Thyroid gland (tissue), 4 donors: ENCODE measurements around the gene WNT3A.

Experiments used
- POLR2A ChIP-seq, 2 donors: fragments of 450-650 bp; IDR thresholded peaks; one replicate each; pipeline ENCODE4 v1.6.1; 2017; ENCODE audit warnings: antibody characterized with exemption in 2 of 2, mild to moderate bottlenecking in 2 of 2, moderate library complexity in 1 of 2
- TF ChIP-seq, protein P1 (sequence below), 6 experiments: fragments of 200-600 bp in 3 of 6; fragments of 450-650 bp in 3 of 6; sonication (generic) in 3 of 6; IDR thresholded peaks; one replicate each; pipeline ENCODE4 v1.5.1; 2016 to 2019; ENCODE audit warnings: antibody characterized with exemption in 6 of 6, mild to moderate bottlenecking in 2 of 6, inconsistent platforms in 1 of 6, moderate library complexity in 1 of 6

DNA sequence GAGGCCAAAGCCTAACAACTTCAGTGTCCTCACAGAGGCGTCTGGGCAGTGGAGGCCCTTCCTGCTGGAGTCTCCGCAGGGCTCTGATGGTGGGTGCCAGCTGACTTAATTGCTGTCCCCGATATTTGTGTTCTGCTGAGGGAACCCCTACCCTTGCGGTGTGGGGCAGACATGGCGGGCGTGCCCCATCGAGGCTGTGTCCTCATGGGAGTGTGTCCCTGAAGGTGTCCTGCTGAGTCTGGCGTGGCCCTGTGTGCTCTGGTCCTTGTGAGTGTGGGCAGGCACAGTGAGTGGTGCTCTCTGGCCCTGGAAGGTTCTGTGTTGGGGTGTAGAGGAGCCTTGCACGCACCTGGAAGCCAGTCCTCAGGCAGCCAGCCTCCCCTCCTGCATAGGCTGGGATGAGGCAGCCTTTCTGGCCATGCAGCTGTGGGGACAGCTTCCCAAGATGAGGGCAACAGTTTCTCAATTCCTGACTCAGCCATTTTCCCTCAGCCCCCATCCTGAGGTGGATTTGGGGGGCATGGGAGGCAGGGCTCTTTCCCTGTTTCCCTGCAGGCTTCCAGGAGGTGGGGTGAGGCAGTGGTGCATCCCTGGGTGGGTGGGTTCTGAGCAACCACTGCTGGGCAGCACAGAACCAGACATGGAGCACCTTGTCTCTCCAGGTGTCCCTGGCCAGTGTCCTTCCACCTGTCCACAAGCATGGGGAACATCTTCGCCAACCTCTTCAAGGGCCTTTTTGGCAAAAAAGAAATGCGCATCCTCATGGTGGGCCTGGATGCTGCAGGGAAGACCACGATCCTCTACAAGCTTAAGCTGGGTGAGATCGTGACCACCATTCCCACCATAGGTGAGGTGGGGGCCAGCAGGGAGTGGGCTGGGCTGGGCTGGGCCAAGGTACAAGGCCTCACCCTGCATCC is 89.9 kb downstream of the WNT3A start:
- TF ChIP-seq, protein P1, sequence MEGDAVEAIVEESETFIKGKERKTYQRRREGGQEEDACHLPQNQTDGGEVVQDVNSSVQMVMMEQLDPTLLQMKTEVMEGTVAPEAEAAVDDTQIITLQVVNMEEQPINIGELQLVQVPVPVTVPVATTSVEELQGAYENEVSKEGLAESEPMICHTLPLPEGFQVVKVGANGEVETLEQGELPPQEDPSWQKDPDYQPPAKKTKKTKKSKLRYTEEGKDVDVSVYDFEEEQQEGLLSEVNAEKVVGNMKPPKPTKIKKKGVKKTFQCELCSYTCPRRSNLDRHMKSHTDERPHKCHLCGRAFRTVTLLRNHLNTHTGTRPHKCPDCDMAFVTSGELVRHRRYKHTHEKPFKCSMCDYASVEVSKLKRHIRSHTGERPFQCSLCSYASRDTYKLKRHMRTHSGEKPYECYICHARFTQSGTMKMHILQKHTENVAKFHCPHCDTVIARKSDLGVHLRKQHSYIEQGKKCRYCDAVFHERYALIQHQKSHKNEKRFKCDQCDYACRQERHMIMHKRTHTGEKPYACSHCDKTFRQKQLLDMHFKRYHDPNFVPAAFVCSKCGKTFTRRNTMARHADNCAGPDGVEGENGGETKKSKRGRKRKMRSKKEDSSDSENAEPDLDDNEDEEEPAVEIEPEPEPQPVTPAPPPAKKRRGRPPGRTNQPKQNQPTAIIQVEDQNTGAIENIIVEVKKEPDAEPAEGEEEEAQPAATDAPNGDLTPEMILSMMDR (IDR thresholded peaks at IDR 0.05) = no peak
- TF ChIP-seq POLR2A (IDR thresholded peaks at IDR 0.05) = no peak
